ENCODE data around the gene STXBP1.

- TF ChIP-seq CTCF (IDR thresholded peaks at IDR 0.05) = no peak
- no peak for TF ChIP-seq POLR2A (IDR thresholded peaks at IDR 0.05)
- TF ChIP-seq POLR2AphosphoS5 (IDR thresholded peaks at IDR 0.05) = no peak
These were observed 88.6 kb downstream of the STXBP1 start for GRCh38 chr9:127700594-127701255.
